Epithelial cell of esophagus (primary cell): ENCODE data around the gene FCHSD2.

ENCODE experiments used
- DNase-seq: peaks from one replicate; pipeline ENCODE4 v3.0.0; 2010; ENCODE audit warnings: low read depth
- H3K4me3 ChIP-seq: 2 replicates; pipeline ENCODE4 v1.5.1; 2011; ENCODE audit warnings: mild to moderate bottlenecking, low read length, control low read depth
- CTCF ChIP-seq: IDR thresholded peaks from 2 replicates; pipeline ENCODE4 v1.5.1; 2011; ENCODE audit warnings: low read depth, mild to moderate bottlenecking, low read length, control low read depth, inconsistent platforms; ENCODE audit not compliant: insufficient read depth; ENCODE audit errors: missing control alignments

The FCHSD2 gene

DNA sequence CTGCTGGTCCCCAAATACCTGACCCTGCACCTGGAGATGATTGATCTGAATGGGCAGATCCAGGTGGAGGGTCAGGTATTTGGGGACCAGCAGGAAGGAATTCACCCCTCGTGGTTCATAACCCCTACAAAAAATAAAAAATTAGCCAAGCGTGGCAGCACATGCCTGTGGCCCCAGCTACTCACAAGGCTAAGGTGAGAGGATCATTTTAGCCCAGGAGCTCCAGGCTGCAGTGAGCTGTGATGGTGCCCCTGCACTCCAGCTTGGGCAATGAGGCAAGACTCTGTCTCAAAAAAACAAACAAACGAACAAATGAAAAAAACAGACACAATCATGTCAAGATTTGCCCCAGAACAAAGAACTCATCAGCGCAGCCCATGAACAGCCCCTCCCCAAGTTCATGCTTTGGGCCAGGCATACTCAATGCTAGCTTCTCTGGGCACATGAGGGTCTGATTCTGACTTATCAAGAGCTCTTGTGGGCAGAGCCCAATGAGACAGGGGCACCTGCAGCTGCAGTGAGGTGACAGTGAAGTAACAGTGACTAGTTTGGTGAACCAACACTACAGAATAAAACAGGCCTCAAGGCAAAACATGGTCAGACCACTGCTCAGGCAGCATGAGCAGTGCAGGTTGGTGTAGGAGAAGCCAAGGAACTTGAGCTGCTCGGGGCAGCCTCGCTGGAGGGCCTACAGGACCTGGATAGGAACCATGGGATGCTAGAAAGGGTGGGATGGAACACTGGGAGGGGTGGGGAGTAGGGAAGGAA is 10.2 kb upstream of the FCHSD2 start:
- no peak for TF ChIP-seq CTCF
- no peak overlapping the region for H3K4me3 ChIP-seq
- DNase-seq = no peak

GRCh38 chr11:73151416-73151815 is 9.3 kb upstream of the FCHSD2 start:
- TF ChIP-seq CTCF = no peak

GRCh38 chr11:73149105-73149504 is 7.0 kb upstream of the FCHSD2 start:
- no peak for TF ChIP-seq CTCF
- no peak for DNase-seq
- H3K4me3 ChIP-seq = no peak overlapping the region

More at GRCh38 chr11:73151416-73151815, 9.3 kb upstream of the FCHSD2 start:
- H3K4me3 ChIP-seq = no peak overlapping the region
- no peak for DNase-seq

- TF ChIP-seq CTCF = no peak
- H3K4me3 ChIP-seq = no peak overlapping the region
- no peak for DNase-seq
Observed at GRCh38 chr11:73147771-73148681, 5.9 kb upstream of the FCHSD2 start.

DNA sequence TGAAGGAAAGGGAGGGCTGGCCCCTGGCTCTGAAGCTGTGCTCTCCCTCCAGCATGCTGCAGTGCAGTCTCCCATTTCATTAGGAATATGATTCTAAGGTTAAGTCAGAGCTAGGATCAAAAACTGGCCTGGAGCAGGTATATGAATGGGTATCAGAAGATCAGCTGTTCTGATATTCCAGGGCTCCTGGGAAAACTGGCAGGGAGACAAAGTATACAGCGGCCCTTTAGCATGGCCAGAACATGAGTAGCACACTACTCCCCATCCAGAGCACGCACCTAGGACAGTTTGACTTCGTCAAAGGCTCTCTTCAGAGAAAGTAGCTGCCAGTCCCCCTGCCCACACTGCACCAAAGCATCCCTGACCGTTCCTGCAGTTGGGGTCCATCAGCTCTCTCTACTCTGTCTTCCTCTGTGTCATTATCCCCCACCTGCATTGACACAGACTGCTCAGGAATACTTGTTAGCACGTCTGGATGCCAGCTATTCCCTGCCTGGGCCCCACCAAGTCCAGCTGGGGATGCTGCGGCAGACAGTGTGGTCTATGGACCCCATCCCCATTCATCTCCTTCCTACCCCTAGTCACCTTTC is 4.0 kb upstream of the FCHSD2 start:
- H3K4me3 ChIP-seq = no peak overlapping the region
- no peak for DNase-seq
- no peak for TF ChIP-seq CTCF

DNA sequence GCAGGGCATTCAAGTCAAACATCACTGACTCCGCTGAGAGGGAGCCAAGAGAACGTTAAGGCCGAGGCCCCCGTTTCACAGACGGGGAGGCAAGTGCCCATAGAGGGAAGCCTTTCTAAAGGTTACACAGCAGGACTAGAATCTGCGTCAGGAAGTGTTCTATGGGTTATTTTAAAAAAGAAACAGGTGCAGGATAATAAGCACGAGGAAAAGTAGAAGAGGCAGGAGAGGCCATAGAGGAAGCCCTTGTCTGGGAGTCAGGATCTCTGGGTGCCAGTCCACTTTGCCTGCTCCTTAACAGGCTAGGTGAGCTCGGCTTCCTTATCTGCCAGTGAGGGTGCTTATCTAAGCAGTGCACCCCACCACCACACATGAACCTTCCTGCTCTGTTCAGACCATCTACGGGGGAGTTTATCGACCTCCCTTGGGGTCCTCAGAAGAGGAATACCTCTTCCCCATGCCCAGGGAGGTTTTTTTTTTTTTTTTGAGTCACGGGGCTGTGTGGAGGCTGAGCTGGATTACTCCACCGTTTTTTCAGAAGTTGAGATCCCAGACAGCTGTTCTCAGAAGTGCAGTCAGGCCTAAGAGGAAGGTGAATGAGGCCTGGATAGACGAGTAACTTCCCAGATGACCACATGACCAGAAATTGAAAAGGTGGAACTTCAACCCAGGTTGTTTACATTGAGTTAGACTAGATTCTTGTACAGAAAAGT is 1.2 kb upstream of the FCHSD2 start:
- peak overlapping the region; percentile 42 for H3K4me3 ChIP-seq
- DNase-seq = peak; percentile 9
- no peak for TF ChIP-seq CTCF
